Stimulated activated CD8-positive, alpha-beta memory T cell treated with anti-CD3 and anti-CD28 coated beads, Interleukin-2, amount 100 ng/mL, for 1 hour (primary cell): ENCODE results near the gene PDXK.
A peak's percentile ranks its signal among the peaks of the same experiment; 100 is the strongest.

Source experiments
- DNase-seq, 2 donors: peaks; one replicate each; pipeline ENCODE4 v3.0.0-alpha.2; 2020; ENCODE audit warnings: low read depth in 2 of 2

PDXK gene

DNA sequence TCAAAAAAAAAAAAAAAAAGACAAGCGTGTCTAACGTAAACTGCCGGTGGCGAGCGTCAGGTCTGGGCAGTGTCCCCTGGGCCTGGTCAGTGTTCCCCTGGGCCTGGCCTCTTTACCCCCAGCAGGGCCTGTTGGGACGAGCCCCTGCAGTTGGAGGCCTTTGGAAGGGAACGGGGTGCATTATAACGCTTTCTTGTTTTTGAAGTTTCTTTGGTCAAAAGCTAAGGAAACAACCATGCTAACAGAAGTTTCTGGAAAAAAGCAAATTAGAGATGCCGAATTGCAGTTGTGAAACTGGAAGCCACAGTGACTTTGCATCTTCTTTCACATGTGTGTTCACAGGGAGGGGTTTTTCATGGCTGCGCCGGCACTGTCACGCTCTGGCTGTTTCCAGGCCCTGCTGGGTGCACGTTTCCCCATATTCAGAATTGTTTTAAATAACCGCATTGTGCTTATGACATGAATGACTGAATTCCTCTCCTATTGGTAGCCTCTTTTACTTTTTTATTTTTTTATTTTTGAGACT, 86.4 kb downstream of the PDXK start:
- DNase-seq, result no peak

DNA sequence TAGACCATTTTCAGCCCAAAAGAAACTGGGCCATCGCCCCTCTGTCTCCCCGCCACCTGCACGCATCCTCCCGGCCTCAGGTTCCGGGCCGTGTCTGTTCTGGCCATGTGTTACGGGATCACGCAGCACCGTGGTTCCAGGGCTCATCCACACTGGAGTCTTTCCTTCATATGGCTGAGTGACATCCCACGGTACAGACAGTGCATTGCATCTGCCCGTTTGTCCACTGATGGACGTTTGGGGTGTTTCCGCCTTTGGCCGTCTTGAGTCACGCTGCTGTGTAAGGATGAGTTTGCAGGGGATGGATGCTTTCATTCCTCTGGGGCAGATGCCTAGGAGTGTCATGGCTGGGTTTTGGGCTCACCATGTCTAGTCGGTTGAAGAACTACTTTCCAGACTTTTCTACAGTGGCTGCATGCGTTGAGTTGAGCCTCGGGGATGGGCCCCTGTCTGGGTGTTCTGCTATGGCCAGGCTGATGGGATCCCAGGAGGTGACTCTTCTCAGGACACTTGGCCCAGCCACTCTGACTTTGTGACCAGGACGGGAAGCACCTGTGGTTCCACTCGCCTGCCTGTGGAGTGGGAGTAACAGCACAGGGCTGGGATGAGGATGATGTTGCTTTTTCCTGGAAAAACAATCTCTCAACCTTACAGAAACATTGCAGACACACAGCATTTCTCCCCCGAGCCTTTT, 87.2 kb downstream of the PDXK start:
- no peak for DNase-seq

- DNase-seq, result no peak
Observed at GRCh38 chr21:43808367-43808766, 89.4 kb downstream of the PDXK start.

- no peak for DNase-seq
Observed at GRCh38 chr21:43808832-43809251, 89.9 kb downstream of the PDXK start.

DNA sequence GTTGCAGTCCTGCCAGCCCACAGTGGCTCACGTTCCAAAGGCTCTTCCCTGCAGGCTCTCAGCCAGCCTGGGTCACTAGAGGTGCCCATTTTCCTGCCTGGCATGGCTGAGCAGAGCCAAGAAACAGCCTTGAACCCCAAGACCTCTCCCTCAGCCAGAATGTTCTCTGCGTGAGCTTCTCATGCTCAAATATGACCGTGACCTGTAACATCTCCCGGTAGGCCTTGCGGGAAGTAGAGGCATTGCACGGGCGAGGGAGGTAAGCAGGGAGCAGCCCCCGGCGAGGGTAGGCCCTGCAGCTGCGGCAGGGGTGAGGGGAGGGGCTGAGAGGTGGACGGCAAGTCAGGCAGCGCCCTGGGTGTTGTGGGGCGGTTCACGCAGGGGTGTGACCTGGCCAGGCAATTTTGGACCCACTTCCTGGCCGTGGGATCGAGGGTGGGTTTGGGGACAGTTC, 90.4 kb downstream of the PDXK start:
- DNase-seq, result no peak

- no peak for DNase-seq
Observed at GRCh38 chr21:43809853-43810504, 91.0 kb downstream of the PDXK start.

DNA sequence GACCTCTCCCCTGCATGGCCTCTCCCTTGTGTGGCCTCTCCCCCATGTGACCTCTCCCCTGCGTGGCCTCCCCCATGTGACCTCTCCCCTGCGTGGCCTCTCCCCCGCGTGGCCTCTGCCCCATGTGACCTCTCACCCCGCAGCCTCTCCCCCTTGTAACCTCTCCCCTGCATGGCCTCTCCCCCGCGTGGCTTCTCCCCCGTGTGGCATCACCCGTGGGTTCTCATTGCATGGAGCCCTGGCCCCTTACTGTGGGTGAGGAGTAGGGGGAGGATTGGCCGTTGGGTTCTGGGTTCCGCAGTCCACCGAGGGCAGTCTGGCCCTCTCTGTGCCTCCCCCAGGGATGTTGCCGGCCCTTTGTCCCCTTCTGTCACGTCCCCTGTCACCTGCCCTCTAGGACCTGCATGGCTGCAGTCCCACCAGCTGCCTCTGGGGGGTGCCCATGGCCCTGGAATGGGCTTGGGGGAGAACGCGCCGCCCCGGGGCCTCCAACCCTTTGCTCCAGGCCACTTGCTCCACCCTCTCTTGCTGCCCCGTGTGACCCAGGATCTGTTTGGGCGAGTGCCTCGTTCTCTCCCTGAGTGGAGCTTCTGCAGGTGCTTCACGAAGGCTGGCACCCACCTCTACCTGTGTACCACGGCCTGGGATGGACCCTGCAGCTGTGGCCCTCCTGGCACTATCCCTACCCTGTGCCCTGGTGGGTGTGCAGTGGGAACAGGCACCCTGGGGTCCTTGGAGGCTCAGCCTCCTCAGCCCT, 91.8 kb downstream of the PDXK start:
- DNase-seq, result peak; percentile 72 to 82

- no peak for DNase-seq
Observed at GRCh38 chr21:43811262-43812105, 92.6 kb downstream of the PDXK start.
